Skeletal muscle satellite cell (primary cell): Measurements from ENCODE around the gene RASGRP3.

Experiments
- H3K27me3 ChIP-seq: 2 replicates; pipeline ENCODE4 v1.7.0; 2013; ENCODE audit warnings: low read length; ENCODE audit not compliant: control insufficient read depth, insufficient read depth
- H3K36me3 ChIP-seq: 2 replicates; pipeline ENCODE4 v1.7.0; 2013; ENCODE audit warnings: mild to moderate bottlenecking, control low read depth, low read length; ENCODE audit not compliant: insufficient read depth
- H3K4me1 ChIP-seq: 2 replicates; pipeline ENCODE4 v1.7.0; 2013; ENCODE audit warnings: low read length; ENCODE audit not compliant: control insufficient read depth, insufficient read depth
- H3K4me2 ChIP-seq: 2 replicates; pipeline ENCODE4 v1.7.0; 2013; ENCODE audit warnings: mild to moderate bottlenecking, low read length
- H3K4me3 ChIP-seq: 2 replicates; pipeline ENCODE4 v1.7.0; 2013; ENCODE audit warnings: low read length
- H3K9ac ChIP-seq: 2 replicates; pipeline ENCODE4 v1.7.0; 2013; ENCODE audit warnings: mild to moderate bottlenecking, low read depth, low read length, moderate library complexity
- H3K9me3 ChIP-seq: replicated peaks from 2 replicates; pipeline ENCODE4 v1.7.0; 2013; ENCODE audit warnings: mild to moderate bottlenecking, control low read depth, low read length

RASGRP3 gene

DNA sequence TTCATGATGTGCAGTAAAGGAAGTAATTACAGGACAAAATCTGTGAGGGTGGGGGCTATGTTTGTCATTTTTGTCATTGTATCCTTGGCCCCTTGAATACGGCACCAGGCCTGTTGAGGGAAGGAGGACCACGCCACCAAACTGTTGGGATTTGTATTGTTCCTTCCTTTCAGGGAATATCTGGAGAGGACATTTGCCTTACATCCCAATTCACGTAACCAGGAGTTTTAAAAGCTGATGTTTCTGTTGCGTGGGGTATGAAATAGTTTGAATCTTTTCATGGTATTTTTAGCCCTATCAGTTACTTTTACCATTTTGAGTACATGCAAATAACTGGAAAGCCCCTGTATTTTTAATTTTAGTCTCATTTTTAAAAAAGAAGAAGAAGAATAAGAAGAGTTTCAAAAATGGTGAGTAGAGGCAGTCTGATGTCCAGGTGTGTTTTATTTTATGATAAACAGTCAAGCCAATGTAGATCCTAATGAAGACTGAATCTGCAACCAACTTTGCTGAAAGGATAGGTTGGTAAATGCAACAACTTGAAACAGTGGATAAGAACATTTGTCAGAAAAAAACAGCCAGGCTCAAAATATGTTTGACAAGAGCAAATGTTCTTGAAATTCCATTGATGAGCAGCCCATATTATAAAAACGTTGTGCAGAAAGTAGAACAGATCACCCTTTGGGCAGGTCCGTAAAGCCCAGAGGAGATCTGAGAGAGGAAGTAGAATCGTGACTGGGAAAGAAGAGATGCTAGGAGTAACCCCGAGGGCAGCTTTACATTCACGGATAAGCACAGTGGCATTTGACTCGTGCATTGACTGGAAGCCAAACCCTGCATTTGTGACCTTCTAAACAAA is 54.5 kb downstream of the RASGRP3 start:
- Histone ChIP-seq H3K27me3 (no peaks in the 10 kb centered on the region), H3K4me2 (no peak overlapping the region), H3K4me3 (no peak overlapping the region), H3K4me1 (peaks cover 21% of the 10 kb centered on the region), H3K9me3 (no peaks in the 10 kb centered on the region), H3K36me3 (no peaks in the 10 kb centered on the region), H3K9ac (no peak overlapping the region)

DNA sequence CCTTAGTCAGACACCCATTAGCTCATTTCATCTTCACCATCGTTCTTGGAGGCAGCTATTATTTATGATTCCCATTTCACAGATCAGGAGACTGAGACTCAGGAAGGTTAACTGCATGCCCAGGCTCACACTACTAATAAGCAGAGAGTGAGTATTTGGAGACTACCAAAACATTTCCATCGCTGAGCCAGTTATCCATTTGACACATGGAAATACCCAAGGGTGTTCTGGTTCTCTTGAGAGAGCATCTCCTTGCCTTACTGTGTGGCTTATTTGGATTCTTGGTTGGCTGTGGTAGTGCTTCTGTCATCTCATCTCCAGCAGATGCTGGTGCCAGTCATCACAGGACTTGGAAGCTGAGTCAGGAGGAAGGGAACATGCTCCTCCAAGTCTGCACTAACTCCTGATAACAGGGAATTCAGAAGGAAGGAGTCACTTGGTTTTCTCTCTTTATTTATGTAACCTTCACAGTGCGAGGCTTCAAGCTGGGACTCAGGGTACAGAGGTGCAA is 55.2 kb downstream of the RASGRP3 start:
- no peaks in the 10 kb centered on the region for H3K27me3 ChIP-seq
- H3K4me3 ChIP-seq, result no peak overlapping the region
- H3K9me3 ChIP-seq, result no peaks in the 10 kb centered on the region
- peak overlapping the region; percentile 4 for H3K4me2 ChIP-seq
- peaks cover 21% of the 10 kb centered on the region for H3K4me1 ChIP-seq
- no peak overlapping the region for H3K9ac ChIP-seq
- no peaks in the 10 kb centered on the region for H3K36me3 ChIP-seq

DNA sequence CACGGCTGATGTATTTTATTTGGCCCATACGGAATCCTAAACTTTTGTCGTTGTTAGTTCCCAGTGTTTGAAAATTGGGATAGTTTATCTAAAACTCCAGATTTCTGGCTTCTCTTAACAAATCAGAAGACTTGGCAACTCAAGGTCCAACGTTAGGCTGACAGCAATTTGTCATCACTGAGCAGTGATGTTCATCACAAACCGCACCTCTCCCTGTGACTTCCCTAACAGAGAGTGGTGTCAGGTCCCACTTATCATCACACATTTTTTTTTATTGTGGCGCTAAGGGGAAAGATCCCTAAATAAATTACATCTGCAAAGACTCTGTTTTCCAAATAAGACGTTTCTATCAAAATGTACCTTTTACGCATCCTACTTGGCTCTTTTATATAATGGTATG is 55.7 kb downstream of the RASGRP3 start:
- peaks cover 21% of the 10 kb centered on the region for H3K4me1 ChIP-seq
- H3K36me3 ChIP-seq, result no peaks in the 10 kb centered on the region
- no peak overlapping the region for H3K4me3 ChIP-seq

DNA sequence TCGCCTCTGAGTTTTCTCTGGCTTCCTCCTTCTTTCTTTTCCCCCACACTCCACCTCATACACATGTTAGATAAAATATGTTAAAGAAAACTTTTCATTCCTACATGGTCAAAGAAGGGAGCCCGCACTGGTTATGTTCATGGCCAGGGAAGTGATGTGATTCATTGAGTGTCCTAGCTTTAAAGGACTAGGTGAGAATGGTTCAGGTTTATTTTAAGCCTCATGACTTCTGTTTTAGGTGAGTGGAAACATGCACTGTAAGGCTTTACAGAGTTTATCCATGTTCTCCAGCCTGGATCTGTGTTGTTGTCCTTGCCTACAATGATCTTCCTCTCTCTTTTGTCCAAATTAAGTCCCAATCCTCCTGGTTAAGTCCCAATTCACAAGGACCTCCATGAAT is 56.5 kb downstream of the RASGRP3 start:
- no peaks in the 10 kb centered on the region for H3K36me3 ChIP-seq
- no peak overlapping the region for H3K9ac ChIP-seq
- peaks cover 21% of the 10 kb centered on the region for H3K4me1 ChIP-seq
- no peak overlapping the region for H3K4me3 ChIP-seq
- no peaks in the 10 kb centered on the region for H3K27me3 ChIP-seq
- no peak overlapping the region for H3K4me2 ChIP-seq
- no peaks in the 10 kb centered on the region for H3K9me3 ChIP-seq

More for the DNA sequence above, 55.7 kb downstream of the RASGRP3 start:
- Histone ChIP-seq H3K9me3 (no peaks in the 10 kb centered on the region), H3K27me3 (no peaks in the 10 kb centered on the region), H3K9ac (no peak overlapping the region), H3K4me2 (peak overlapping the region; percentile 4)

DNA sequence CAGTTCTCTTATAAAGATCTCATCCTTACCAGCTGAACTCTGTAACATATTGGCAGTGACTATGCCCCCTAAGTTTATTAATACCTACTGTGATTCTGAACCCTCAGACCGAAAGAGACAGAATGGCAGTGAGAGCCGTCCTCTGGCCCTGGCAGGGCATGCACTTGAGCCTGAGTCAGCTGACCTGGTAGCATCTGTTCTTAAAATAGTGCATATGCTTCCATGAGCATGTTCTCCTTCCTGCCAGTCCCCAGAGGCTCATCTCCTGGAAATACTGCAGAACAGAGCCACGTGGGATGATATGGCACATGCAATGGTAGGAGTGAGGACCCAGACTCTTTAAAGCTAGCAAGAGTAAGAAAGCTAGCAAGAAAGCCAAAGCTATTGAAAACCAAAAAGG is 59.0 kb downstream of the RASGRP3 start:
- H3K4me3 ChIP-seq, result no peak overlapping the region
- H3K4me2 ChIP-seq, result no peak overlapping the region
- H3K27me3 ChIP-seq, result no peaks in the 10 kb centered on the region
- H3K4me1 ChIP-seq, result peaks cover 11% of the 10 kb centered on the region
- H3K36me3 ChIP-seq, result no peaks in the 10 kb centered on the region
- no peaks in the 10 kb centered on the region for H3K9me3 ChIP-seq
- H3K9ac ChIP-seq, result no peak overlapping the region

DNA sequence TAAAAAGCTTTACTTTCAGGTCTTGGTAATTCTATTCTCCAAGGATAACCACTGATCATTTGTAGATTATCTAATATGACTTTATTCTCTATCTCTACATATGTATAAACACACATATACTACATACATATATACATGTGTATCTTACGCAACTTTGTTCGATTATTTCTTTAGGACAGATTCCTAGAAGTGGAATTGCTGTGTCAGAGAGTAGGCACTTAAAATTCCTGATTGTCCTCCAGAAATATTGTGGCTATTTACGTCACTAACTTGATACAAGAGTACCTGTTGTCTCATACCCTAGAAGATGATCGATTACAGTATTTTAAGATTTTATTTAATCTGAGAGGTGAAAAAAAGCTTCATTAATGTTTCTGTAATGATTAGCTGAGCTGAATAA is 64.8 kb downstream of the RASGRP3 start:
- H3K9ac ChIP-seq, result no peak overlapping the region
- no peaks in the 10 kb centered on the region for H3K9me3 ChIP-seq
- no peak overlapping the region for H3K4me2 ChIP-seq
- no peaks in the 10 kb centered on the region for H3K36me3 ChIP-seq
- no peak overlapping the region for H3K4me3 ChIP-seq
- H3K27me3 ChIP-seq, result no peaks in the 10 kb centered on the region
- no peaks in the 10 kb centered on the region for H3K4me1 ChIP-seq

DNA sequence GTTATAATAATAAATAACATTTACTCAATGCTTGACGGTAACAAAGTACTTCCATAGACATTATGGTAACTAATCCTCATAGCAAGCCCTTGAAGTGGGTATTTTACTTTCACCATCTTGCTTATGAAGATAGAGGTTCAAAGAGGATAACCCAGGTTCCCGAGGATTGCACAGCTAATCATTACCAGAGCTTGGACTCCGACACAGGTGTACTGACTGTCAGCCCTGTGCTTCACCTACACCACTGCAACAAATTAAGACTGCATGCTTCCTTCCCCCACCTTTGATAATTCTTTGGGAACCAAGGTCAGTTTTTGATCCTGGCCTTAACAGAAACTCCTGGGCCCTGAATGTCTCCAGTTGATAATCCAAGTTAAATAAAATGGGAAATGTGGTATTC is 73.8 kb downstream of the RASGRP3 start:
- Histone ChIP-seq H3K4me2 (no peak overlapping the region), H3K4me1 (no peaks in the 10 kb centered on the region), H3K36me3 (no peaks in the 10 kb centered on the region), H3K9ac (no peak overlapping the region), H3K27me3 (no peaks in the 10 kb centered on the region), H3K9me3 (no peaks in the 10 kb centered on the region), H3K4me3 (no peak overlapping the region)

DNA sequence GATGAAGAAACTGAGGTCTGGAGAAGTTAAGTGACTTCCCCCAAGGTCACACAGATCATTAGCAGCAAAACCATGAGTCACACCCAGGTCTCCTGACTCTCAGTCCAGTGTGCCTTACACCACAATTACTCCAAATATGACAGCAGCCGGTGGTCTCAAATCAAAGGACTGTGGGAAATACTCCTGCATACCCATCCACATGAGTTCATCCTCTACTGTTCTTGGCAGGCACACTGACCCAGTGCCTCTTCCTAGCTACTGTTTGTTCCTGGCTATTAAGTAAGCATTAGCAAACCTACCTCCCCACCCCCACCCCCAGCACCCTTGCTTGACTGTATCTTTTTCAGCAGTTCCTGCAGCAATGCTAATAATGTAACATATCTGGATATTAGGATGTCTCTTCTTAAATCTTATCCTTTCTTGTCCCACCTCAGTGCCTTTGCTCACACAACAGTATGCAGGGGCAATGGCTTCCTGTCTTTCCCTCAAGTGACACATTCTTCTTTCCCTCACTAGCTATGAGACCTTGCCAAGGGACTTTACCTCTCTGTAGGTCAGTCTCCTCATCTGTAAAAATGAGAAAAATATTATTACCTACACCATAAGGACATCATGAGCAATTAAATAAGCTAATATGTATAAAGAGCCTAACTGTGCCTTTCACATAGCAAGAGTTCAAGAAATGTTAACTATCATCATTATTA is 76.5 kb downstream of the RASGRP3 start:
- H3K36me3 ChIP-seq, result no peaks in the 10 kb centered on the region

DNA sequence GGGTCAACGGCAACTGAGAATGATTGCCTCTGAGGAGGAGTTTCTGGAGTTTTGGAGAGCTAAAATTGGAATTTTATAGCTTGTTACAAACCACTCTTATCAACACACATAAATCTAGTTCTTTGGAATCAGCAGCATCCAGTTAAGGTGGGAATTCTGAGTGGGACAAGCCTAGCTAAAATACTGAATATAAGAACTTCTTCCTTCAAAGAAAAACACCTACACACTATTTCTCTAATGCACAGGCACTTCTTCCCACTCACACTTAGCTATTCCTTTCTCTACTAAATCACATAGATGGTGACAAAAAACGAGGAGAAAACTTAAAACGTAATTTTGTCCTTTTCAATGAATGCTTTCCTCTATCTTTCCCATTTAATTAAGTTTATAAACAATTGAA is 79.2 kb downstream of the RASGRP3 start:
- no peaks in the 10 kb centered on the region for H3K27me3 ChIP-seq
- H3K36me3 ChIP-seq, result no peaks in the 10 kb centered on the region
- H3K9me3 ChIP-seq, result no peaks in the 10 kb centered on the region
- no peak overlapping the region for H3K4me3 ChIP-seq
- no peak overlapping the region for H3K4me2 ChIP-seq
- no peak overlapping the region for H3K9ac ChIP-seq
- H3K4me1 ChIP-seq, result no peaks in the 10 kb centered on the region

More for the DNA sequence above, 76.5 kb downstream of the RASGRP3 start:
- Histone ChIP-seq H3K4me3 (no peak overlapping the region), H3K4me2 (no peak overlapping the region), H3K9me3 (no peaks in the 10 kb centered on the region), H3K27me3 (no peaks in the 10 kb centered on the region), H3K4me1 (no peaks in the 10 kb centered on the region), H3K9ac (no peak overlapping the region)

DNA sequence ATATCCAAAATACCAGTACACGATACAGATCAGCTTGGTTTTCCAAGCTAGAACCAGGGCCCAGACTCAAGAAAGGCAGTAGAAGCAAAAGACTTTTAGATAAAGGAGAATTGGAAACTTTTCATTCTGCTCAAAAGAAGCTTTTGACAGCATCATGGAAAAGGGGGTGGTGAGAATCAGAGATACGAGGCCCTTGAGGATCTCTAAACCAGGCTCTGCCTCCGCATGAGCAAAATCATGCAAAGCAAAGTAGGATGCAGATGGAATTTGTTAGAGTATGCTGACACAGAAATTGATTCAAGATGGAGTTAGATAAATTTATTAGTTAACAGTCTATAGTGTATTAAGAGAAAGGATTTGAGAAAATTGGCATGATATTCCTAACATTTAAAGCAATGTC is 82.9 kb downstream of the RASGRP3 start:
- Histone ChIP-seq H3K4me1 (no peaks in the 10 kb centered on the region), H3K4me2 (no peak overlapping the region), H3K36me3 (no peaks in the 10 kb centered on the region), H3K9ac (no peak overlapping the region), H3K4me3 (no peak overlapping the region), H3K27me3 (no peaks in the 10 kb centered on the region), H3K9me3 (no peaks in the 10 kb centered on the region)

DNA sequence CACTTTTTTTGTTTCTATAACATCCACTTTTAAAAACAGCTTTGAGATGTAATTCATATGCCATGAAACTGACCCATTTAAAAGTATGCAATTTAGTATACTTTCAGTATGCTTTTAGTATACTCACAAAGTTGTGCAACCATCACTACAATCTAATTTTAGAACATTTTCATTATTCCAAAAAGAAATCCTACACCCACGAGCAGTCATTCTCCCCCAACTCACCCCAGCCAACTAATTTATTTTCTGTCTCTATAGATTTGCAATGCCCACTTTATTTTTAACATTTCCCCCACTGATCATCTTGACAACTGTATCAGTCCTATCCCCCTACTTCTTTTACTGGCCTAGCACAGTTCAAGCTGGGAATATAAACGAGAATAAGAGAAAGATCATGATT is 83.6 kb downstream of the RASGRP3 start:
- Histone ChIP-seq H3K9ac (no peak overlapping the region), H3K27me3 (no peaks in the 10 kb centered on the region), H3K36me3 (no peaks in the 10 kb centered on the region), H3K4me3 (no peak overlapping the region), H3K4me1 (no peaks in the 10 kb centered on the region), H3K4me2 (no peak overlapping the region), H3K9me3 (no peaks in the 10 kb centered on the region)
